Pancreas (tissue), 10 donors: ENCODE measurements around the gene TGFBR1. TPM values are rescaled to one million over a fixed set of nuclear protein-coding genes. Genes with fewer than 3 reads are reported as not detected.
A peak's percentile ranks its signal among the peaks of the same experiment; 100 is the strongest.

Experiments used
- ATAC-seq, 4 donors: fragments of 200-7000 bp; cut with Tn5 transposase; one replicate each; pipeline versions ENCODE4 v1.8.0 to v1.9.1; 2020; ENCODE audit warnings: mild to moderate bottlenecking in 4 of 4, moderate library complexity in 4 of 4
- DNase-seq, 6 donors: peaks; one replicate each; pipeline ENCODE4 v3.0.0-alpha.2; 2020
- FAIRE-seq: peaks from 2 replicates; lab custom pipeline; 2012; peaks lifted over from hg19 to GRCh38; lab: Jason Lieb, UNC
- H3K27ac ChIP-seq, 4 donors: fragments of 200-600 bp; sonication (generic); 1 replicate in 3 of 4; 2 replicates in 1 of 4; pipeline versions ENCODE4 v1.5.0 to v1.8.0; 2020
- H3K27me3 ChIP-seq, 4 donors: fragments of 200-600 bp; one replicate each; pipeline ENCODE4 v1.8.0; 2021
- H3K36me3 ChIP-seq, 3 donors: fragments of 200-600 bp; sonication (generic) in 1 of 3; one replicate each; pipeline versions ENCODE4 v1.5.0 to v1.8.0; 2020 to 2021
- H3K4me1 ChIP-seq, 3 donors: fragments of 200-600 bp; one replicate each; pipeline ENCODE4 v1.8.0; 2021
- H3K4me3 ChIP-seq, 4 donors: fragments of 200-600 bp; sonication (generic) in 2 of 4; one replicate each; pipeline versions ENCODE4 v1.5.0 to v1.8.0; 2020 to 2021
- H3K9me3 ChIP-seq, 4 donors: fragments of 200-600 bp; one replicate each; pipeline ENCODE4 v1.8.0; 2021
- CTCF ChIP-seq, 4 donors: fragments of 200-600 bp; sonication (generic) in 3 of 4; IDR thresholded peaks; one replicate each; pipeline versions ENCODE4 v1.5.0 to v1.8.0; 2021; ENCODE audit warnings: antibody characterized with exemption in 4 of 4
- WGBS, 2 donors: extraction: QIAGEN DNeasy Blood & Tissue Kit; methylation state at CpG; one replicate each; pipeline ENCODE4 v1.1.7; 2013; 5-methylcytosine and 5-hydroxymethylcytosine counted together
- intact Hi-C, 3 donors: fragments of 100-400 bp; cut with DNase I; formaldehyde crosslinking; loops; one replicate each; pipeline versions ENCODE4 v1.11.1 to v1.14.2; 2022
- polyA plus RNA-seq, 2 donors: library from polyadenylated mRNA; stranded (reverse); fragments of 200-250 nt; gene quantifications; one replicate each; pipeline ENCODE4 v1.2.3, GENCODE V29; 2013
- total RNA-seq, 6 donors: library from RNA; stranded (reverse); fragmentation: NEBNext Ultra II Directional in 4 of 6; extraction: Animal tissue kit (Norgen Biotek cat#: 25700) in 4 of 6; gene quantifications; one replicate each; pipeline versions ENCODE4 v1.2.1 to v1.2.4, GENCODE V29; 2021 to 2023
- donor health status: healthy with polysubstance abuse.
- donor health status: DM: no; HTN: no; CAD: no; lungs with moderate emphysema.
- donor health status: DM: no; HTN: no; CAD: no.
- donor health status: control.
- donor health status: control.
- donor health status: Bipolar disorder and iron deficiency.
- donor health status: DM: yes; HTN: yes; CAD: no.
- donor health status: DM: no; HTN: no; CAD: no.
- donor health status: DM: no; HTN: no; CAD: no.
- donor health status: DM: yes; HTN: yes; CAD: no.

Gene TGFBR1
- total and polyA plus RNA-seq, 8 donors = 3.5 to 43.6 (median 12.2) TPM

GRCh38 chr9:99137225-99137624, 32.3 kb downstream of the TGFBR1 start:
- 89 to 93% methylated on average over 3 of the region's 3 CpGs for WGBS, 2 donors
- DNase-seq = no peak
- ATAC-seq = peak in 1 of 4 donors; percentile 14
- no peaks in the 10 kb centered on the region for H3K36me3 ChIP-seq
- TF ChIP-seq CTCF (IDR thresholded peaks at IDR 0.05) = no peak
- no peak overlapping the region for H3K4me3 ChIP-seq
- intact Hi-C loops = loop anchor here in 1 of 3 donors (10.0 kb wide), 1 partner anchor 132 kb away; no protein-coding TSS in a partner anchor
- H3K4me1 ChIP-seq = no peaks in the 10 kb centered on the region
- H3K27me3 ChIP-seq = no peaks in the 10 kb centered on the region
- H3K9me3 ChIP-seq = no peaks in the 10 kb centered on the region
- no peak for FAIRE-seq
- no peak overlapping the region for H3K27ac ChIP-seq

GRCh38 chr9:99137891-99138290, 33.0 kb downstream of the TGFBR1 start:
- no peak overlapping the region for H3K27ac ChIP-seq

GRCh38 chr9:99138424-99139284, 33.7 kb downstream of the TGFBR1 start:
- ATAC-seq = no peak
- WGBS, 2 donors = 88 to 90% methylated on average over 8 of the region's 8 CpGs

More at GRCh38 chr9:99137891-99138290, 33.0 kb downstream of the TGFBR1 start:
- FAIRE-seq (no peak), ATAC-seq (no peak), DNase-seq (no peak)
- WGBS, 2 donors = 80 to 84% methylated on average over 7 of the region's 7 CpGs
- H3K4me1 ChIP-seq = no peaks in the 10 kb centered on the region
- H3K4me3 ChIP-seq = no peak overlapping the region
- intact Hi-C loops = loop anchor here in 1 of 3 donors (10.0 kb wide), 1 partner anchor 133 kb away; no protein-coding TSS in a partner anchor
- no peaks in the 10 kb centered on the region for H3K27me3 ChIP-seq
- peaks cover 0 to 4% (median 0%) of the 10 kb centered on the region in 3 donors for H3K36me3 ChIP-seq
- no peaks in the 10 kb centered on the region for H3K9me3 ChIP-seq
- no peak for TF ChIP-seq CTCF (IDR thresholded peaks at IDR 0.05)

GRCh38 chr9:99139868-99140267, 35.0 kb downstream of the TGFBR1 start:
- no peak overlapping the region for H3K27ac ChIP-seq
- ATAC-seq (no peak), FAIRE-seq (no peak), DNase-seq (no peak)
- peaks cover 0 to 7% (median 0%) of the 10 kb centered on the region in 3 donors for H3K36me3 ChIP-seq
- H3K4me3 ChIP-seq = no peak overlapping the region
- 96 to 99% methylated on average over 5 of the region's 5 CpGs for WGBS, 2 donors
- no peaks in the 10 kb centered on the region for H3K9me3 ChIP-seq
- intact Hi-C loops = loop anchor here in 1 of 3 donors (10.0 kb wide), 1 partner anchor 135 kb away; no protein-coding TSS in a partner anchor
- no peaks in the 10 kb centered on the region for H3K27me3 ChIP-seq
- no peaks in the 10 kb centered on the region for H3K4me1 ChIP-seq
- no peak for TF ChIP-seq CTCF (IDR thresholded peaks at IDR 0.05)

More at GRCh38 chr9:99138424-99139284, 33.7 kb downstream of the TGFBR1 start:
- H3K27me3 ChIP-seq = no peaks in the 10 kb centered on the region
- TF ChIP-seq CTCF (IDR thresholded peaks at IDR 0.05) = no peak
- FAIRE-seq (no peak), DNase-seq (no peak)
- no peak overlapping the region for H3K27ac ChIP-seq
- H3K4me1 ChIP-seq = no peaks in the 10 kb centered on the region
- intact Hi-C loops = loop anchor here in 1 of 3 donors (10.0 kb wide), 1 partner anchor 134 kb away; no protein-coding TSS in a partner anchor
- no peak overlapping the region for H3K4me3 ChIP-seq
- H3K36me3 ChIP-seq = peaks cover 0 to 4% (median 0%) of the 10 kb centered on the region in 3 donors
- no peaks in the 10 kb centered on the region for H3K9me3 ChIP-seq
